Upper lobe of right lung (tissue), 1 donor: ENCODE measurements around the gene ZCWPW1. TPM values are rescaled to one million over a fixed set of nuclear protein-coding genes. Genes with fewer than 3 reads are reported as not detected.
A peak's percentile ranks its signal among the peaks of the same experiment; 100 is the strongest.

Source experiments
- ATAC-seq: fragments of 200-7000 bp; cut with Tn5 transposase; one replicate; pipeline ENCODE4 v1.9.1; 2020; ENCODE audit warnings: mild to moderate bottlenecking, moderate library complexity
- DNase-seq: peaks from one replicate; pipeline ENCODE4 v3.0.0-alpha.2; 2020
- H3K27ac ChIP-seq: fragments of 200-600 bp; one replicate; pipeline ENCODE4 v1.8.0; 2022
- H3K27me3 ChIP-seq: fragments of 200-600 bp; one replicate; pipeline ENCODE4 v1.8.0; 2022; ENCODE audit warnings: mild to moderate bottlenecking
- H3K36me3 ChIP-seq: fragments of 200-600 bp; one replicate; pipeline ENCODE4 v1.8.0; 2022
- H3K4me1 ChIP-seq: fragments of 200-600 bp; one replicate; pipeline ENCODE4 v1.8.0; 2022
- H3K4me3 ChIP-seq: fragments of 200-600 bp; one replicate; pipeline ENCODE4 v1.8.0; 2022; ENCODE audit warnings: mild to moderate bottlenecking
- H3K9me3 ChIP-seq: fragments of 200-600 bp; one replicate; pipeline ENCODE4 v1.8.0; 2022
- CTCF ChIP-seq: fragments of 200-600 bp; IDR thresholded peaks from one replicate; pipeline ENCODE4 v1.8.0; 2022; ENCODE audit warnings: antibody characterized with exemption
- intact Hi-C: fragments of 100-400 bp; cut with DNase I; formaldehyde crosslinking; loops from one replicate; pipeline ENCODE4 v1.11.0; 2022
- total RNA-seq: library from RNA; stranded (reverse); fragmentation: NEBNext Ultra II Directional; extraction: Animal tissue kit (Norgen Biotek cat#: 25700); gene quantifications from one replicate; pipeline ENCODE4 v1.2.1, GENCODE V29; 2021
- donor health status: DM: no; HTN: yes; CAD: no; lungs with severe emphysema.

The ZCWPW1 gene
- total RNA-seq, 1 donor from 2014 or later: 4.8 TPM

- Histone ChIP-seq H3K9me3 (no peaks in the 10 kb centered on the region), H3K4me3 (no peak overlapping the region), H3K36me3 (no peaks in the 10 kb centered on the region), H3K27ac (peak overlapping the region; percentile 75), H3K27me3 (no peaks in the 10 kb centered on the region), H3K4me1 (peaks cover 4% of the 10 kb centered on the region)
- ATAC-seq (peak; percentile 2), DNase-seq (peak; percentile 64)
- intact Hi-C loops: no loop called here
- TF ChIP-seq CTCF: no peak
Observed at GRCh38 chr7:100372694-100373093, 55.8 kb downstream of the ZCWPW1 start.

- no peaks in the 10 kb centered on the region for H3K36me3 ChIP-seq
- peaks cover 4% of the 10 kb centered on the region for H3K4me1 ChIP-seq
- no peak overlapping the region for H3K4me3 ChIP-seq
- H3K27ac ChIP-seq: peak overlapping the region; percentile 75
- H3K9me3 ChIP-seq: no peaks in the 10 kb centered on the region
- no peak for TF ChIP-seq CTCF
- H3K27me3 ChIP-seq: no peaks in the 10 kb centered on the region
- DNase-seq (peak; percentile 76), ATAC-seq (peak; percentile 66)
- intact Hi-C loops: no loop called here
Observed at GRCh38 chr7:100372256-100372655, 56.2 kb downstream of the ZCWPW1 start.

GRCh38 chr7:100371561-100372171 is 56.8 kb downstream of the ZCWPW1 start:
- no peak for TF ChIP-seq CTCF
- intact Hi-C loops: no loop called here
- ATAC-seq: no peak
- Histone ChIP-seq H3K27ac (peak overlapping the region; percentile 75), H3K9me3 (no peaks in the 10 kb centered on the region), H3K4me3 (no peak overlapping the region), H3K27me3 (no peaks in the 10 kb centered on the region), H3K36me3 (no peaks in the 10 kb centered on the region), H3K4me1 (peaks cover 4% of the 10 kb centered on the region)
- peak; percentile 61 for DNase-seq

GRCh38 chr7:100370746-100371145 is 57.8 kb downstream of the ZCWPW1 start:
- no peak overlapping the region for H3K27ac ChIP-seq
- ATAC-seq: no peak

GRCh38 chr7:100370303-100370702 is 58.2 kb downstream of the ZCWPW1 start:
- peaks cover 1% of the 10 kb centered on the region for H3K36me3 ChIP-seq
- no peak overlapping the region for H3K27ac ChIP-seq
- no peak for DNase-seq
- no peaks in the 10 kb centered on the region for H3K9me3 ChIP-seq
- peaks cover 8% of the 10 kb centered on the region for H3K4me1 ChIP-seq
- no peaks in the 10 kb centered on the region for H3K27me3 ChIP-seq
- no peak for TF ChIP-seq CTCF
- no peak for ATAC-seq
- H3K4me3 ChIP-seq: no peak overlapping the region
- intact Hi-C loops: no loop called here

More at GRCh38 chr7:100370746-100371145, 57.8 kb downstream of the ZCWPW1 start:
- Histone ChIP-seq H3K27me3 (no peaks in the 10 kb centered on the region), H3K9me3 (no peaks in the 10 kb centered on the region), H3K36me3 (no peaks in the 10 kb centered on the region), H3K4me3 (no peak overlapping the region), H3K4me1 (peaks cover 8% of the 10 kb centered on the region)
- intact Hi-C loops: no loop called here
- TF ChIP-seq CTCF: no peak
- peak; percentile 21 for DNase-seq

GRCh38 chr7:100369105-100369504 is 59.4 kb downstream of the ZCWPW1 start:
- peak; percentile 84 for DNase-seq

More at GRCh38 chr7:100369105-100369504, 59.4 kb downstream of the ZCWPW1 start:
- Histone ChIP-seq H3K27me3 (no peaks in the 10 kb centered on the region), H3K9me3 (no peaks in the 10 kb centered on the region), H3K4me1 (peaks cover 8% of the 10 kb centered on the region), H3K4me3 (no peak overlapping the region), H3K36me3 (peaks cover 5% of the 10 kb centered on the region), H3K27ac (peak overlapping the region; percentile 74)
- TF ChIP-seq CTCF: no peak
- intact Hi-C loops: no loop called here
- peak; percentile 85 for ATAC-seq
